GM10248 (cell line): Measurements from ENCODE around the gene TMEFF2.
"Not testable (repeated sequence)": the region's sequence is repeated elsewhere in the genome, so short reads cannot be mapped to it uniquely, and the experiment has no call there.

Source experiments
- CTCF ChIA-PET: fragments of 300-600 bp; sonication (Branson Sonifier 250); formaldehyde crosslinking; extraction: SDS; loops from one replicate; lab custom pipeline; 2021; ENCODE audit warnings: antibody characterized with exemption; lab: Yijun Ruan, JAX
- POLR2A ChIA-PET: fragments of 350-650 bp; sonication (Branson Sonifier 250); formaldehyde crosslinking; extraction: SDS; loops from one replicate; lab custom pipeline; 2020; ENCODE audit warnings: antibody characterized with exemption; lab: Yijun Ruan, JAX
- DNase-seq: peaks from one replicate; pipeline ENCODE4 v3.0.0; 2012; ENCODE audit errors: extremely low spot score
- CTCF ChIP-seq: IDR thresholded peaks from 2 replicates; pipeline ENCODE4 v1.5.1; 2012; ENCODE audit warnings: mild to moderate bottlenecking, low read depth; ENCODE audit errors: extremely low read depth, missing control alignments, control extremely low read depth

Gene TMEFF2

GRCh38 chr2:192145496-192145895 is 49.2 kb downstream of the TMEFF2 start:
- no peak for DNase-seq
- POLR2A ChIA-PET = no interaction called here
- CTCF ChIA-PET = no interaction called here
- no peak for TF ChIP-seq CTCF

GRCh38 chr2:192140236-192140839 is 54.4 kb downstream of the TMEFF2 start:
- ChIA-PET POLR2A (no interaction called here), CTCF (interaction anchor here (1.0 to 2.7 kb wide), 4 partner anchors 9 to 27 kb away, joined by 3 to 16 read pairs (median 4); no protein-coding TSS in a partner anchor)
- TF ChIP-seq CTCF = no peak
- no peak for DNase-seq

DNA sequence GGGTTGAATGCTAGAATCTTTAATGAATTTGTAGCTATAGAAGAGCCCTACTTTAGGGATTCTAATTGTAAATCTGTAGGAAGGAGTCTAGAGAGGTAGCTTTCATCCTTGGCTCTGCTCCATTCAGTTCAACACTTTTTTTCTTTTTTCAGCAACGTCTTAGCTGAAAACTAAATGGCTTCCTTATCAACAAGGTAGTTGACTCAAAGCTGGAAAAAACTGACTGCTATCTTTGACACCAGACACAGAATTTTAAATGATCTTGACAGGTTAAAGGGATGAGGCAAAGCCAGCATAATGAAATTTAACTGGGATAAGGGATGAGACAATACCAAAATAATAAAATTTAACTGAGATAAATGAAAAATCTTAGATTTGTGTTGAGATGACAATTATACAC is 54.9 kb downstream of the TMEFF2 start:
- ChIA-PET CTCF (interaction anchor here (1.3 to 2.7 kb wide), 3 partner anchors 10 to 23 kb away, joined by 3 to 16 read pairs (median 4); no protein-coding TSS in a partner anchor), POLR2A (no interaction called here)
- no peak for DNase-seq
- no peak for TF ChIP-seq CTCF

DNA sequence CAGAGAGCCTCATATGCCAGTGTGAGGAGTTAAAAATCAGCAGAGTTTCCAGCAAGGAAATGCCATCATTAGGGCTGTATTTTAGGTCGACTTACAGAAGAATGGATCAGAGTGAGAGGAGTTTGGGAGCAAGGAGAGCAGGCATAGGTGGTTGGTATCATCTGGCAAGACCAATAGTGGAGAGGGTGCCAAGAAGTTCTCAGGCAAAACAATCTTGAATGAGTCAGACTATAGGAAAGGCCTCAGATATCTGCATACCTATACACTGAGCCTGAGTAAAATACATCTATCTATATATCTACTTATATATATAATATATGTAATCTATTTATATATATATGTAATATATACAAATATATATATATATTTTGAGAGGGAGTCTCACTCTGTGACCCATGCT is 57.3 kb downstream of the TMEFF2 start:
- no peak for DNase-seq
- POLR2A ChIA-PET = no interaction called here

DNA sequence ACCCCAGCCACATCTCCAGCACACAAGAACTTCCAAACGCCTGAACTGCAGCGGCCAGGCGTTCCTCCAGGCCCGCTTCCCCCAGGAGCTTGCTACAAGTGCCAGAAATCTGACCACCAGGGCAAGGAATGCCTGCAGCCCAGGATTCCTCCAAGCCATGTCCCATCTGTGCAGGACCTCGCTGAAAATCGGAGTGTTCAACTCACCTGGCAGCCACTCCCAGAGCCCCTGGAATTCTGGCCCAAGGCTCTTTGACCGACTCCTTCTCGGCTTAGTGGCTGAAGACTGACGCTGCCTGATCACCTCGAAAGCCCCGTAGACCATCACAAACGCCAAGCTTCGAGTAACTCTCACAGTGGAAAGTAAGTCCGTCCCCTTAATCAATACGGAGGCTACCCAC is 62.1 kb downstream of the TMEFF2 start:
- CTCF ChIA-PET, POLR2A ChIA-PET: not testable (repeated sequence)

More for the DNA sequence above, 57.3 kb downstream of the TMEFF2 start:
- CTCF ChIA-PET = no interaction called here
- TF ChIP-seq CTCF = no peak

DNA sequence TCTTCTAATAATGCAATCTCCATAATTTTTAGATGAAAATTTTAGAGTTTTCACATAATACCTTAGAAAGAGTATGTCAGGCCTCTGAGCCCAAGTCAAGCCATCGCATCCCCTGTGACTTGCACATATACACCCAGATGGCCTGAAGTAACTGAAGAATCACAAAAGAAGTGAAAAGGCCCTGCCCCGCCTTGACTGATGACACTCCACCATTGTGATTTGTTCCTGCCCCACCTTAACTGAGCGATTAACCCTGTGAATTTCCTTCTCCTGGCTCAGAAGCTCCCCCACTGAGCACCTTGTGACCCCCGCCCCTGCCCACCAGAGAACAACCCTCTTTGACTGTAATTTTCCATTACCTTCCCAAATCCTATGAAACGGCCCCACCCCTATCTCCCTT is 64.4 kb downstream of the TMEFF2 start:
- CTCF ChIA-PET, DNase-seq, POLR2A ChIA-PET: not testable (repeated sequence)

More for the DNA sequence above, 62.1 kb downstream of the TMEFF2 start:
- DNase-seq = not testable (repeated sequence)

GRCh38 chr2:192128655-192129054 is 66.1 kb downstream of the TMEFF2 start:
- POLR2A ChIA-PET = no interaction called here
- TF ChIP-seq CTCF = no peak
- DNase-seq = no peak
- CTCF ChIA-PET = interaction anchor here (1.9 kb wide), 1 partner anchor 34 kb away, joined by 5 read pairs; no protein-coding TSS in a partner anchor
